IPS-18c (cell line): Measurements from ENCODE around the gene CEPT1.
"Not testable (repeated sequence)": the region's sequence is repeated elsewhere in the genome, so short reads cannot be mapped to it uniquely, and the experiment has no call there.

Experiments used
- H3K4me3 ChIP-seq: 2 replicates; pipeline ENCODE4 v1.7.0; 2013; ENCODE audit warnings: low read depth, mild to moderate bottlenecking, low read length, moderate library complexity; ENCODE audit not compliant: insufficient read depth
- H3K9me3 ChIP-seq: one replicate; pipeline ENCODE4 v1.6.1; 2013; ENCODE audit warnings: mild to moderate bottlenecking, low read length, moderate library complexity; ENCODE audit not compliant: control insufficient read depth, insufficient read depth

CEPT1 gene

GRCh38 chr1:111214074-111214801 lies 74.2 kb downstream of the CEPT1 start:
- Histone ChIP-seq H3K9me3 (peaks cover 2% of the 10 kb centered on the region), H3K4me3 (no peak overlapping the region)

GRCh38 chr1:111214884-111215283 lies 74.9 kb downstream of the CEPT1 start:
- Histone ChIP-seq H3K4me3 (no peak overlapping the region), H3K9me3 (peaks cover 2% of the 10 kb centered on the region)

- not testable (repeated sequence) for H3K9me3 ChIP-seq, H3K4me3 ChIP-seq
These were observed 75.3 kb downstream of the CEPT1 start for GRCh38 chr1:111215285-111215684.

- H3K4me3 ChIP-seq, result no peak overlapping the region
- peaks cover 2% of the 10 kb centered on the region for H3K9me3 ChIP-seq
These were observed 76.7 kb downstream of the CEPT1 start for GRCh38 chr1:111216751-111217150.

- H3K9me3 ChIP-seq, result peaks cover 2% of the 10 kb centered on the region
- H3K4me3 ChIP-seq, result no peak overlapping the region
These were observed 77.3 kb downstream of the CEPT1 start for GRCh38 chr1:111217183-111217910.

- Histone ChIP-seq H3K9me3 (peaks cover 2% of the 10 kb centered on the region), H3K4me3 (no peak overlapping the region)
These were observed 78.9 kb downstream of the CEPT1 start for GRCh38 chr1:111218701-111219556.

GRCh38 chr1:111219557-111220286 lies 79.7 kb downstream of the CEPT1 start:
- no peaks in the 10 kb centered on the region for H3K9me3 ChIP-seq
- H3K4me3 ChIP-seq, result no peak overlapping the region

GRCh38 chr1:111220302-111220890 lies 80.4 kb downstream of the CEPT1 start:
- Histone ChIP-seq H3K9me3 (no peaks in the 10 kb centered on the region), H3K4me3 (no peak overlapping the region)

GRCh38 chr1:111221276-111221632 lies 81.2 kb downstream of the CEPT1 start:
- Histone ChIP-seq H3K9me3 (no peaks in the 10 kb centered on the region), H3K4me3 (no peak overlapping the region)

- H3K9me3 ChIP-seq, result no peaks in the 10 kb centered on the region
- no peak overlapping the region for H3K4me3 ChIP-seq
These were observed 81.7 kb downstream of the CEPT1 start for GRCh38 chr1:111221633-111222291.

- H3K4me3 ChIP-seq, result no peak overlapping the region
- H3K9me3 ChIP-seq, result no peaks in the 10 kb centered on the region
These were observed 82.5 kb downstream of the CEPT1 start for GRCh38 chr1:111222308-111223125.

GRCh38 chr1:111223126-111223685 lies 83.2 kb downstream of the CEPT1 start:
- H3K9me3 ChIP-seq, result no peaks in the 10 kb centered on the region
- H3K4me3 ChIP-seq, result no peak overlapping the region

- H3K9me3 ChIP-seq, result no peaks in the 10 kb centered on the region
- H3K4me3 ChIP-seq, result no peak overlapping the region
These were observed 85.1 kb downstream of the CEPT1 start for GRCh38 chr1:111225091-111225490.

GRCh38 chr1:111225717-111226400 lies 85.8 kb downstream of the CEPT1 start:
- H3K4me3 ChIP-seq, result no peak overlapping the region
- H3K9me3 ChIP-seq, result no peaks in the 10 kb centered on the region

GRCh38 chr1:111227434-111227833 lies 87.4 kb downstream of the CEPT1 start, which contains the start of gene CHI3L2:
Gene CHI3L2, plus strand, starts transcription at chr1:111227713. Its CDS starts 17 bp downstream, at chr1:111227730.
- Histone ChIP-seq H3K9me3 (no peaks in the 10 kb centered on the region), H3K4me3 (no peak within 1 kb of the TSS)
